Stimulated activated CD8-positive, alpha-beta memory T cell treated with anti-CD3 and anti-CD28 coated beads, Interleukin-15, amount 100 ng/mL, for 4 hours (primary cell): ENCODE measurements around the gene DLG2.

Experiments
- DNase-seq, 2 donors: peaks; one replicate each; pipeline ENCODE4 v3.0.0-alpha.2; 2020; ENCODE audit warnings: low read depth in 2 of 2

The DLG2 gene

GRCh38 chr11:84663731-84664130, 963.4 kb downstream of the DLG2 start:
- no peak for DNase-seq

GRCh38 chr11:84660257-84660977, 966.7 kb downstream of the DLG2 start:
- DNase-seq = no peak

GRCh38 chr11:84655712-84656111, 971.4 kb downstream of the DLG2 start:
- DNase-seq = no peak

GRCh38 chr11:84648471-84648870, 978.7 kb downstream of the DLG2 start:
- DNase-seq = no peak

GRCh38 chr11:84645988-84646694, 981.0 kb downstream of the DLG2 start:
- no peak for DNase-seq

- DNase-seq = no peak
Measured at GRCh38 chr11:84642500-84642899, 984.6 kb downstream of the DLG2 start.

- no peak for DNase-seq
Measured at GRCh38 chr11:84634309-84634708, 992.8 kb downstream of the DLG2 start.

GRCh38 chr11:84628871-84629620, 998.1 kb downstream of the DLG2 start:
- no peak for DNase-seq

- no peak for DNase-seq
Measured at GRCh38 chr11:84626256-84626655, 1000.9 kb downstream of the DLG2 start.

GRCh38 chr11:84612645-84613044, 1014.5 kb downstream of the DLG2 start:
- no peak for DNase-seq

- no peak for DNase-seq
Measured at GRCh38 chr11:84608837-84609196, 1018.3 kb downstream of the DLG2 start.

- DNase-seq = no peak
Measured at GRCh38 chr11:84607975-84608836, 1018.9 kb downstream of the DLG2 start.

- DNase-seq = no peak
Measured at GRCh38 chr11:84594602-84595001, 1032.5 kb downstream of the DLG2 start.

GRCh38 chr11:84590106-84590505, 1037.0 kb downstream of the DLG2 start:
- no peak for DNase-seq

GRCh38 chr11:84588131-84588829, 1038.9 kb downstream of the DLG2 start:
- DNase-seq = no peak

- no peak for DNase-seq
Measured at GRCh38 chr11:84583106-84583505, 1044.0 kb downstream of the DLG2 start.

GRCh38 chr11:84581083-84581482, 1046.1 kb downstream of the DLG2 start:
- DNase-seq = no peak

GRCh38 chr11:84580428-84580827, 1046.7 kb downstream of the DLG2 start:
- no peak for DNase-seq

- DNase-seq = no peak
Measured at GRCh38 chr11:84573868-84574267, 1053.3 kb downstream of the DLG2 start.

GRCh38 chr11:84566671-84567070, 1060.5 kb downstream of the DLG2 start:
- DNase-seq = no peak

GRCh38 chr11:84564867-84565184, 1062.3 kb downstream of the DLG2 start:
- DNase-seq = no peak
